ENCODE data around the gene OOSP2. TPM values are rescaled to one million over a fixed set of nuclear protein-coding genes. Genes with fewer than 3 reads are reported as not detected.
"Not testable (repeated sequence)": the region's sequence is repeated elsewhere in the genome, so short reads cannot be mapped to it uniquely, and the experiment has no call there.

Gene OOSP2
- total and polyA plus RNA-seq, 5 donors from 2014 or later = not detected

DNA sequence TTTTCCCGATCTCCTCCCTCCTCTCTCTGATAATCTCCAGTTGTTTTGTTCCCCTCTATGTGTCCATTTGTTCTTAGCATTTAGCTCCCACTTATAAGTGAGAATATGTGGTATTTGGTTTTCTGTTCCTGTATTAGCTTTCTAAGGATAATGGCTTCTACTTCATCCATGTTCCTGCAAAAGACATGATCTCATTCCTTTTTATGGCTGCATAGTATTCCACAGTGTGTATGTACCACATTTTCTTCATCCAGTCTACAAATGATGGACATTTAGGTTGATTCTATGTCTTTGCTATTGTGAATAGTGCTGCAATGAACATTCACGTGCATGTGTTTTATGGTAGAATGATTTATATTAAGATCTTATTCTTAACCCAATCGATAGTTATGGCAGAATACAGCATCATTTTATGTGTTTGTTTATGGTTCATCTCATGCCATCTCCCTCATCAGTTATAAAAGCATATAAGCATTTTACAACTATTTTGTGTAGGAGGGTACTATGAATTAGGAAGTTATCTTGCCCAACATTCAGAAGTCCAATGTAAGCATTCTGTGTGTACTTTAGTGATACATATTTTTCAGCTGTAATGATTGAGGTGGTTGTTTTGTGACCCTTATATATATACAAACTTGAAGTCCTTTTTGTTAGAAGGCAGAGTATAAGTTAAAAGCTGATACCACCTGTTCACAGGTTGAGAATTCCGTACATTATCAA lies 19.5 kb downstream of the OOSP2 start:
- Histone ChIP-seq H3K27ac (ENCODE audit: insufficient read depth, low read length, poor library complexity, severe bottlenecking) (no peak overlapping the region), H3K27me3 (ENCODE audit: control insufficient read depth, insufficient read depth, low read length) (no peaks in the 10 kb centered on the region), H3K9me3 (ENCODE audit: control insufficient read depth in 2 of 2, low read length in 2 of 2) (no peaks in the 10 kb centered on the region), H3K4me3 (ENCODE audit: low read depth, low read length) (no peak overlapping the region), H3K36me3 (ENCODE audit: control insufficient read depth, insufficient read depth, low read length) (no peaks in the 10 kb centered on the region), H3K4me1 (ENCODE audit: control insufficient read depth, insufficient read depth, low read length, poor library complexity, severe bottlenecking) (no peaks in the 10 kb centered on the region)
- no peak for DNase-seq
- Mint-ChIP-seq H3K27ac (no peak overlapping the region), H3K4me1 (no peaks in the 10 kb centered on the region), H3K4me3 (no peak overlapping the region), H3K27me3 (no peaks in the 10 kb centered on the region), H3K9me3 (peaks cover 0 to 6% (median 0%) of the 10 kb centered on the region in 7 donors), H3K36me3 (no peaks in the 10 kb centered on the region)
- ATAC-seq (ENCODE audit: low read depth in 2 of 2) = no peak

DNA sequence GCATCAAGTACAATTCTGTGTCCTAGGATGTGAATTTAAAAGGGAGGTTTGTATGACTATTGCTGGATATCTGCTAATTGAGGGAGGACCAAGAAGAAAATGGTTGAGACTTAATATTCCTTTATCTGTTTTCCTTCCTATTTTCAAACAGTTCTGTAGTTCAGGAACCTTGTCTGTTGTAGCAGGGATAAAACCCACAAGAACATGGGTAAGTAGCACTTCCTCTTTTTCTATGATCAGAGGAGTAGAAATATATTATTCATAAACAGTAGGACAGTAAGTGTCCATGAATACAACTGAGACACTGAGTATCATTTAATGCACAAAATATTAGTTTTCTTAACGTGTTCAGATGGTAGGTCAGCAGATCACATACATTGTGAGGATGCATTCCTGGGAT lies 23.9 kb downstream of the OOSP2 start:
- DNase-seq = no peak
- Mint-ChIP-seq H3K4me1 (no peaks in the 10 kb centered on the region), H3K27ac (no peak overlapping the region), H3K36me3 (no peaks in the 10 kb centered on the region), H3K27me3 (no peaks in the 10 kb centered on the region), H3K9me3 (peaks cover 0 to 6% (median 0%) of the 10 kb centered on the region in 7 donors), H3K4me3 (no peak overlapping the region)
- Histone ChIP-seq H3K27me3 (ENCODE audit: control insufficient read depth, insufficient read depth, low read length) (no peaks in the 10 kb centered on the region), H3K36me3 (ENCODE audit: control insufficient read depth, insufficient read depth, low read length) (no peaks in the 10 kb centered on the region), H3K9me3 (ENCODE audit: control insufficient read depth in 2 of 2, low read length in 2 of 2) (no peaks in the 10 kb centered on the region), H3K4me3 (ENCODE audit: low read depth, low read length) (no peak overlapping the region), H3K4me1 (ENCODE audit: control insufficient read depth, insufficient read depth, low read length, poor library complexity, severe bottlenecking) (no peaks in the 10 kb centered on the region), H3K27ac (ENCODE audit: insufficient read depth, low read length, poor library complexity, severe bottlenecking) (no peak overlapping the region)
- no peak for ATAC-seq (ENCODE audit: low read depth in 2 of 2)

DNA sequence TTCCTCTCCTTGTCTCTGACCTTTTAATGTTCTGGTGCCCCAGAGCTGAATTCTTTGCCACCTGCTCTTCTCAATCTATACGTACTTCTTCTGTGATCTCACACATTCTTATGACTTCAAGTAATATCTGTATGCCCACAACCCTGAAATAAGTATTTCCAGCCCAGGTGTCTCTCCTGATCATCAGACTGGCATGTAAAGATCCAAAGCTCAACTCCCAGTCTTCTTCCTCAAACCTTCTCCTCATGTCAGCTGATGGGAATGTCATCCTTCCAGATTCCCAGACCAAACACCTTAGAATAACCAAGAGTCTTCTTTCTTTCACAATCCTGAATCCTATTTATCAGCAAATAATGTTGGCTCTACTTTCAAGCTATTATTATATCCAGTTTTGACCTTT lies 25.6 kb downstream of the OOSP2 start:
- no peaks in the 10 kb centered on the region for H3K27me3 ChIP-seq (ENCODE audit: control insufficient read depth, insufficient read depth, low read length)
- no peaks in the 10 kb centered on the region for H3K9me3 ChIP-seq (ENCODE audit: control insufficient read depth in 2 of 2, low read length in 2 of 2)
- no peaks in the 10 kb centered on the region for H3K9me3 Mint-ChIP-seq
- H3K36me3 Mint-ChIP-seq = no peaks in the 10 kb centered on the region
- no peak for DNase-seq
- H3K27ac Mint-ChIP-seq = no peak overlapping the region
- no peak overlapping the region for H3K4me3 ChIP-seq (ENCODE audit: low read depth, low read length)
- no peak overlapping the region for H3K4me3 Mint-ChIP-seq
- H3K36me3 ChIP-seq (ENCODE audit: control insufficient read depth, insufficient read depth, low read length) = no peaks in the 10 kb centered on the region
- H3K27ac ChIP-seq (ENCODE audit: insufficient read depth, low read length, poor library complexity, severe bottlenecking) = no peak overlapping the region
- ATAC-seq (ENCODE audit: low read depth in 2 of 2) = no peak
- H3K4me1 ChIP-seq (ENCODE audit: control insufficient read depth, insufficient read depth, low read length, poor library complexity, severe bottlenecking) = no peaks in the 10 kb centered on the region
- H3K27me3 Mint-ChIP-seq = no peaks in the 10 kb centered on the region
- H3K4me1 Mint-ChIP-seq = no peaks in the 10 kb centered on the region

DNA sequence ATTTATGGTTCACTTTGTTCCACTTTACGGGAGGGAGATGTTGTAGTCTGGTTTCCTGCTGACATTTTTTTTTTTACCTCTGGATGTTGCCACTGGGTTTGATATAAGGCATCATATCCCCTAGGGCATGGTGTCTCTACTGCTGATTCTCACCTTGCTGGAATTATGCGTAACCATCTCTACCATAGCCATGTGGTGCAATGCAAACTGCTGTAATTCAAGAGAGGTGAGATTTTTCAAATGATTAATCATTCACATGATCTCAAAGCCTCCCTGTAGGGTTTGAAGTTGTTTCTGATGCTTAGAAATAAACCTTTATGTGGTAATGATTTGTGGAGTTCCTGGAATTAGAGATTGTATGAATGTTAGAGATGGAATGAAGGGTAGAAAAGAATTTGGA lies 29.2 kb downstream of the OOSP2 start:
- Histone ChIP-seq H3K9me3 (ENCODE audit: control insufficient read depth in 2 of 2, low read length in 2 of 2) (no peaks in the 10 kb centered on the region), H3K4me3 (ENCODE audit: low read depth, low read length) (no peak overlapping the region), H3K4me1 (ENCODE audit: control insufficient read depth, insufficient read depth, low read length, poor library complexity, severe bottlenecking) (no peaks in the 10 kb centered on the region), H3K27me3 (ENCODE audit: control insufficient read depth, insufficient read depth, low read length) (no peaks in the 10 kb centered on the region), H3K36me3 (ENCODE audit: control insufficient read depth, insufficient read depth, low read length) (no peaks in the 10 kb centered on the region), H3K27ac (ENCODE audit: insufficient read depth, low read length, poor library complexity, severe bottlenecking) (no peak overlapping the region)
- Mint-ChIP-seq H3K4me1 (no peaks in the 10 kb centered on the region), H3K36me3 (no peaks in the 10 kb centered on the region), H3K27ac (no peak overlapping the region), H3K9me3 (peaks cover 0 to 2% (median 0%) of the 10 kb centered on the region in 7 donors), H3K4me3 (no peak overlapping the region), H3K27me3 (no peaks in the 10 kb centered on the region)
- ATAC-seq (ENCODE audit: low read depth in 2 of 2) (no peak), DNase-seq (no peak)

DNA sequence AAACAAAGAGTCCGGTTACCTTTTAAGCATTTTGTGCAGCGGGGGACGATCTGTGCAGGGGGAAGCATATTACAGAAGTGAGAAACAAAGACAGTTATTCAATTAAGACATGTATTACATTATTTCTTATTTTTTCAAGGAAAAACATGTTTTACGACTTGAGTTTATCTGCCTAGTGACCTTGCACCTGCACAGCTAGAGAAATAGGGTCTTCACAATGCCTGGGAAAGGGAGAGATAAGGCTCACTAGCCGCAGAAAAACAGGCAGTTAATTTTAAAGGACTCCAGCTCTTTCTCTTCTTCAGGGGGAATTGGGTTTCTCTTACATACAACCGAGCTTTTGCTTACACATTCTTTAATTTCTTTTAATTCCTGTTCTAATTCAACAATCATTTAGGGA lies 31.4 kb downstream of the OOSP2 start:
- H3K27me3 Mint-ChIP-seq; H3K4me1 Mint-ChIP-seq; H3K27ac Mint-ChIP-seq; DNase-seq; H3K4me1 ChIP-seq (ENCODE audit: control insufficient read depth, insufficient read depth, low read length, poor library complexity, severe bottlenecking); H3K9me3 Mint-ChIP-seq; H3K27ac ChIP-seq (ENCODE audit: insufficient read depth, low read length, poor library complexity, severe bottlenecking); H3K36me3 Mint-ChIP-seq; H3K27me3 ChIP-seq (ENCODE audit: control insufficient read depth, insufficient read depth, low read length); H3K4me3 ChIP-seq (ENCODE audit: low read depth, low read length); H3K4me3 Mint-ChIP-seq; H3K9me3 ChIP-seq (ENCODE audit: control insufficient read depth in 2 of 2, low read length in 2 of 2); H3K36me3 ChIP-seq (ENCODE audit: control insufficient read depth, insufficient read depth, low read length); ATAC-seq (ENCODE audit: low read depth in 2 of 2): not testable (repeated sequence)

DNA sequence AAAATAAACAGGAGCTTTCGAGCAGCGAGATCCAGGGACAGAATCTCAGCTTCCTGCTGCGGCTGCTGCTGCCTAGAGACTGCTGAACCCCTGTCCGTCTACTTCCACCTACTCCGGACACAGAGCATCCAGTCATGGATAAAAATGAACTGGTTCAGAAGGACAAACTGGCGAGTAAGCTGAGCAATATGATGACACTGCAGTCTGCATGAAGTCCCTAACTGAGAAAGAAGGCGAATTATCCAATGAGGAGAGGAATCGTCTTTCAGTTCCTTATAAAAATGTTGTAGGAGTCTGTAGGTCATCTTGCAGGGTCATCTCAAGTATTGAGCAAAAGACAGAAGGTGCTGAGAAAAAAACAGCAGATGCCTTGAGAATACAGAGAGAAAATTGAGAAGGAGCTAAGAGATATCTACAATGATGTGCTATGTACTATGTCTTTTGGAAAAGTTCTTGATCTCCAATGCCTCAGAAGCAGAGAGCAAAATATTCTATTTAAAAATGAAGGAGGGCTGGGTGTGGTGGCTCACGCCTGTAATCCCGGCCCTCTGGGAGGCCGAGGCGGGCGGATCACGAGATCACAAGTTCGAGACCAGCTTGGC lies 37.1 kb downstream of the OOSP2 start:
- DNase-seq (no peak), ATAC-seq (ENCODE audit: low read depth in 2 of 2) (no peak)
- H3K36me3 Mint-ChIP-seq = no peaks in the 10 kb centered on the region
- H3K27me3 Mint-ChIP-seq = peaks cover 7% of the 10 kb centered on the region
- H3K9me3 Mint-ChIP-seq = peaks cover 0 to 8% (median 0%) of the 10 kb centered on the region in 7 donors
- H3K4me3 Mint-ChIP-seq = no peak overlapping the region
- no peaks in the 10 kb centered on the region for H3K4me1 Mint-ChIP-seq
- H3K27me3 ChIP-seq (ENCODE audit: control insufficient read depth, insufficient read depth, low read length) = no peaks in the 10 kb centered on the region
- no peaks in the 10 kb centered on the region for H3K4me1 ChIP-seq (ENCODE audit: control insufficient read depth, insufficient read depth, low read length, poor library complexity, severe bottlenecking)
- no peak overlapping the region for H3K27ac ChIP-seq (ENCODE audit: insufficient read depth, low read length, poor library complexity, severe bottlenecking)
- H3K27ac Mint-ChIP-seq = no peak overlapping the region
- H3K36me3 ChIP-seq (ENCODE audit: control insufficient read depth, insufficient read depth, low read length) = no peaks in the 10 kb centered on the region
- no peaks in the 10 kb centered on the region for H3K9me3 ChIP-seq (ENCODE audit: control insufficient read depth in 2 of 2, low read length in 2 of 2)
- no peak overlapping the region for H3K4me3 ChIP-seq (ENCODE audit: low read depth, low read length)

DNA sequence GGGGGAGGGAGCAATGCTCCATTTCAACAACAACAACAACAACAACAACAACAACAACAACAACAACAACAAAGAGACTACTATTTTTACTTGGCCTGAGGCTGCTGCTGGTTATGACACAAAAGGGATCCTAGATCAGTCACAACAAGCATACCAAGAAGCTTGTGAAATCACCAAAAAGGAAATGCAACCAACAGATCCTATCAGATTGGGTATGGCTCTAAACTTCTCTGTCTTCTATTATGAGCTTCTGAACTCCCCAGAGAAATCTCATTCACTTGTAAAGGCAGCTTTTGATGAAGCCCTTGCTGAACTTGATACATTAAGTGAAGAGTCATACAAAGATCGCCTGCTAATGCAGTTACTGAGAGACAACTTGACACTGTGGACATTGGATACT lies 37.8 kb downstream of the OOSP2 start:
- no peak for DNase-seq
- peaks cover 0 to 8% (median 0%) of the 10 kb centered on the region in 7 donors for H3K9me3 Mint-ChIP-seq
- H3K9me3 ChIP-seq (ENCODE audit: control insufficient read depth in 2 of 2, low read length in 2 of 2) = no peaks in the 10 kb centered on the region
- no peak overlapping the region for H3K27ac ChIP-seq (ENCODE audit: insufficient read depth, low read length, poor library complexity, severe bottlenecking)
- ATAC-seq (ENCODE audit: low read depth in 2 of 2) = no peak
- no peak overlapping the region for H3K27ac Mint-ChIP-seq
- no peak overlapping the region for H3K4me3 Mint-ChIP-seq
- H3K4me1 ChIP-seq (ENCODE audit: control insufficient read depth, insufficient read depth, low read length, poor library complexity, severe bottlenecking) = no peaks in the 10 kb centered on the region
- H3K27me3 Mint-ChIP-seq = peaks cover 9% of the 10 kb centered on the region
- H3K4me3 ChIP-seq (ENCODE audit: low read depth, low read length) = no peak overlapping the region
- H3K27me3 ChIP-seq (ENCODE audit: control insufficient read depth, insufficient read depth, low read length) = no peaks in the 10 kb centered on the region
- H3K4me1 Mint-ChIP-seq = no peaks in the 10 kb centered on the region
- H3K36me3 Mint-ChIP-seq = no peaks in the 10 kb centered on the region
- no peaks in the 10 kb centered on the region for H3K36me3 ChIP-seq (ENCODE audit: control insufficient read depth, insufficient read depth, low read length)

DNA sequence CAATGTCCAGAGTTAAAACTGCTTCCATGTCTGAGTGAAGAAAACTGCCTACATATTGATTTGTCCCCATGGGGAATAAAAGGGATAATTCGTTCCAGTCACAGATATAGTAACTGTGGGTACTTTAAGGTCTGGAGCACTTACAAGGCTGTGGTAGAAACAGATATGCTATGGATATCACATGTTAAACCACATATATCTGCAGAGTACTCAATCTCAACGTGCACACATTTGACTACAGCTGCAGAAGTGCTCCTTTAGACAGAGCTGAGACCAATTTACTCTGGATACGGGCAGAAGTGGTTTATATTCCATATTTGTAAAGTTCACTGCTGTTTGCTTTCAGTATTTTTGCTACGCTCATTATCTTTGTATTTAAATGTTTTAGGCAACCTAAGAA lies 38.5 kb downstream of the OOSP2 start:
- Histone ChIP-seq H3K36me3 (ENCODE audit: control insufficient read depth, insufficient read depth, low read length) (no peaks in the 10 kb centered on the region), H3K27ac (ENCODE audit: insufficient read depth, low read length, poor library complexity, severe bottlenecking) (no peak overlapping the region), H3K4me3 (ENCODE audit: low read depth, low read length) (no peak overlapping the region), H3K9me3 (ENCODE audit: control insufficient read depth in 2 of 2, low read length in 2 of 2) (no peaks in the 10 kb centered on the region), H3K4me1 (ENCODE audit: control insufficient read depth, insufficient read depth, low read length, poor library complexity, severe bottlenecking) (no peaks in the 10 kb centered on the region), H3K27me3 (ENCODE audit: control insufficient read depth, insufficient read depth, low read length) (no peaks in the 10 kb centered on the region)
- no peak for ATAC-seq (ENCODE audit: low read depth in 2 of 2)
- Mint-ChIP-seq H3K27me3 (peaks cover 9% of the 10 kb centered on the region), H3K36me3 (no peaks in the 10 kb centered on the region), H3K9me3 (peaks cover 0 to 8% (median 0%) of the 10 kb centered on the region in 7 donors), H3K27ac (no peak overlapping the region), H3K4me3 (no peak overlapping the region), H3K4me1 (no peaks in the 10 kb centered on the region)
- DNase-seq = no peak

Measured in CD4-positive, CD25-positive, alpha-beta regulatory T cell (primary cell).